H1 (cell line): Measurements from ENCODE around the gene STK33. TPM values are rescaled to one million over a fixed set of nuclear protein-coding genes. Genes with fewer than 3 reads are reported as not detected.

Experiments
- CTCF ChIA-PET: fragments of 300-600 bp; sonication (Branson Sonifier 250); formaldehyde crosslinking; loops from one replicate; lab custom pipeline; 2021; ENCODE audit not compliant: partially characterized antibody; lab: Charles Lee
- POLR2A ChIA-PET: fragments of 300-600 bp; sonication (Branson Sonifier 250); formaldehyde crosslinking; loops from one replicate; lab custom pipeline; 2021; ENCODE audit warnings: inconsistent platforms; ENCODE audit not compliant: partially characterized antibody; lab: Charles Lee
- DNase-seq, 2 experiments: peaks; one replicate each; pipeline versions ENCODE4 v3.0.0 to v3.0.0-alpha.2; 2010 to 2022; ENCODE audit warnings: low spot score in 2 of 2, low read depth in 1 of 2, mixed read lengths in 1 of 2
- FAIRE-seq: peaks from 2 replicates; lab custom pipeline; 2011; peaks lifted over from hg19 to GRCh38; lab: Jason Lieb, UNC
- H2AFZ ChIP-seq: 2 replicates; pipeline ENCODE4 v1.8.1; 2012; ENCODE audit warnings: low read length, inconsistent platforms
- H2AK5ac ChIP-seq: 2 replicates; pipeline ENCODE4 v1.6.1; 2013; ENCODE audit warnings: low read depth, low read length
- H2BK120ac ChIP-seq: replicated peaks from 2 replicates; pipeline ENCODE3; 2013; ENCODE audit warnings: low read depth, low read length, inconsistent platforms
- H2BK12ac ChIP-seq: 2 replicates; pipeline ENCODE4 v1.6.1; 2013; ENCODE audit warnings: low read depth, low read length
- H2BK15ac ChIP-seq: 2 replicates; pipeline ENCODE4 v1.6.1; 2013; ENCODE audit warnings: low read length
- H2BK20ac ChIP-seq: 2 replicates; pipeline ENCODE4 v1.6.1; 2013; ENCODE audit warnings: low read length
- H2BK5ac ChIP-seq: 2 replicates; pipeline ENCODE4 v1.6.1; 2013; ENCODE audit warnings: low read depth, low read length
- H3K14ac ChIP-seq: 2 replicates; pipeline ENCODE4 v1.6.1; 2013; ENCODE audit warnings: inconsistent platforms; ENCODE audit not compliant: insufficient read length
- H3K18ac ChIP-seq: 2 replicates; pipeline ENCODE4 v1.6.1; 2013; ENCODE audit warnings: low read length; ENCODE audit errors: extremely low read depth
- H3K23ac ChIP-seq: 2 replicates; pipeline ENCODE4 v1.6.1; 2013; ENCODE audit warnings: inconsistent platforms; ENCODE audit not compliant: insufficient read length
- H3K23me2 ChIP-seq: 2 replicates; pipeline ENCODE4 v1.6.1; 2013; ENCODE audit warnings: low read depth, low read length
- H3K27ac ChIP-seq: 2 replicates; pipeline ENCODE4 v1.6.1; 2011; ENCODE audit warnings: low read depth, low read length, inconsistent platforms
- H3K27me3 ChIP-seq, 4 experiments: replicated peaks in 1 of 4; 1 replicate in 1 of 4; 2 replicates in 3 of 4; pipeline versions ENCODE4 v1.6.1 to v1.8.1; 2011 to 2013; ENCODE audit warnings: low read length in 3 of 4, mild to moderate bottlenecking in 3 of 4, inconsistent platforms in 2 of 4, mixed read lengths in 2 of 4, moderate library complexity in 1 of 4; ENCODE audit not compliant: control insufficient read depth in 3 of 4, insufficient read depth in 3 of 4; ENCODE audit errors: extremely low read depth in 1 of 4
- H3K36me3 ChIP-seq, 4 experiments: 2 replicates each; pipeline versions ENCODE4 v1.6.1 to v1.8.1; 2011 to 2013; ENCODE audit warnings: mild to moderate bottlenecking in 4 of 4, low read length in 3 of 4, moderate library complexity in 2 of 4, control low read depth in 1 of 4, inconsistent platforms in 1 of 4; ENCODE audit not compliant: insufficient read depth in 4 of 4, control insufficient read depth in 2 of 4
- H3K4ac ChIP-seq: replicated peaks from 2 replicates; pipeline ENCODE3; 2013; ENCODE audit warnings: low read length, low read depth, mixed read lengths, inconsistent platforms; ENCODE audit not compliant: insufficient read length
- H3K4me1 ChIP-seq, 4 experiments: replicated peaks in 1 of 4; 1 replicate in 1 of 4; 2 replicates in 3 of 4; pipeline versions ENCODE4 v1.6.1 to v1.8.1; 2011 to 2013; ENCODE audit warnings: low read length in 3 of 4, inconsistent platforms in 2 of 4, mixed read lengths in 1 of 4; ENCODE audit not compliant: insufficient read depth in 4 of 4, control insufficient read depth in 3 of 4
- H3K4me2 ChIP-seq, 2 experiments: 2 replicates each; pipeline versions ENCODE4 v1.6.1 to v1.8.1; 2011 to 2013; ENCODE audit warnings: low read depth in 2 of 2, low read length in 2 of 2, control low read depth in 1 of 2, inconsistent platforms in 1 of 2, mild to moderate bottlenecking in 1 of 2; ENCODE audit not compliant: insufficient read depth in 1 of 2
- H3K4me3 ChIP-seq, 4 experiments: fragments of 200-600, 300-600 bp in 1 of 4; sonication (generic), shearing (Covaris generic), sonication (Bioruptor Twin) in 1 of 4; 2 replicates each; pipeline versions ENCODE4 v1.5.1 to v1.8.1; 2011 to 2016; ENCODE audit warnings: low read length in 4 of 4, low read depth in 3 of 4, control low read depth in 2 of 4, inconsistent platforms in 2 of 4, mild to moderate bottlenecking in 2 of 4, mixed read lengths in 1 of 4, moderate library complexity in 1 of 4; ENCODE audit not compliant: insufficient read depth in 2 of 4; ENCODE audit errors: extremely low read depth in 1 of 4
- H3K56ac ChIP-seq: replicated peaks from 2 replicates; pipeline ENCODE3; 2013; ENCODE audit warnings: low read depth, mild to moderate bottlenecking, mixed read lengths, low read length, inconsistent platforms; ENCODE audit not compliant: insufficient read length
- H3K79me1 ChIP-seq: 2 replicates; pipeline ENCODE4 v1.6.1; 2013; ENCODE audit warnings: low read depth, low read length, control low read depth
- H3K79me2 ChIP-seq, 2 experiments: 2 replicates each; pipeline versions ENCODE4 v1.6.1 to v1.8.1; 2012 to 2013; ENCODE audit warnings: low read length in 2 of 2, mild to moderate bottlenecking in 2 of 2, inconsistent platforms in 1 of 2; ENCODE audit not compliant: insufficient read depth in 2 of 2, control insufficient read depth in 1 of 2
- H3K9ac ChIP-seq, 4 experiments: replicated peaks in 1 of 4; 1 replicate in 1 of 4; 2 replicates in 3 of 4; pipeline versions ENCODE4 v1.6.1 to v1.8.1; 2011 to 2013; ENCODE audit warnings: low read depth in 3 of 4, low read length in 3 of 4, control low read depth in 2 of 4, mild to moderate bottlenecking in 2 of 4, moderate library complexity in 2 of 4, inconsistent platforms in 1 of 4; ENCODE audit errors: extremely low read depth in 1 of 4
- H3K9me3 ChIP-seq, 2 experiments: 2 replicates each; pipeline versions ENCODE4 v1.6.1 to v1.8.1; 2012 to 2013; ENCODE audit warnings: mild to moderate bottlenecking in 2 of 2, moderate library complexity in 2 of 2, control low read depth in 1 of 2, inconsistent platforms in 1 of 2, low read depth in 1 of 2, low read length in 1 of 2, mixed read lengths in 1 of 2; ENCODE audit not compliant: insufficient read depth in 2 of 2
- H4K20me1 ChIP-seq, 2 experiments: replicated peaks in 1 of 2; 2 replicates each; pipeline versions ENCODE3 to v1.8.1; 2011 to 2013; ENCODE audit warnings: inconsistent platforms in 2 of 2, low read length in 2 of 2, mild to moderate bottlenecking in 1 of 2; ENCODE audit not compliant: insufficient read depth in 2 of 2, control insufficient read depth in 1 of 2
- H4K5ac ChIP-seq: 2 replicates; pipeline ENCODE4 v1.6.1; 2013; ENCODE audit warnings: low read length, low read depth, mixed read lengths, inconsistent platforms; ENCODE audit not compliant: insufficient read length
- H4K8ac ChIP-seq: 2 replicates; pipeline ENCODE4 v1.8.0; 2013; ENCODE audit warnings: mild to moderate bottlenecking, moderate library complexity, low read length, inconsistent platforms; ENCODE audit not compliant: insufficient read depth; ENCODE audit errors: extremely low read depth
- H4K91ac ChIP-seq: replicated peaks from 2 replicates; pipeline ENCODE3; 2013; ENCODE audit warnings: low read length, mixed read lengths, inconsistent platforms; ENCODE audit not compliant: insufficient read length
- BCL11A ChIP-seq, 2 experiments: IDR thresholded peaks; one replicate each; pipeline ENCODE4 v1.6.1; 2011; ENCODE audit warnings: low read depth in 2 of 2, low read length in 2 of 2, mild to moderate bottlenecking in 2 of 2
- CTBP2 ChIP-seq: IDR thresholded peaks from 2 replicates; pipeline ENCODE4 v1.7.0; 2011; ENCODE audit warnings: borderline replicate concordance, mild to moderate bottlenecking, moderate library complexity, mixed read lengths, low read length; ENCODE audit not compliant: insufficient read depth, insufficient read length
- GABPA ChIP-seq: IDR thresholded peaks from 2 replicates; pipeline ENCODE4 v1.6.1; 2011; ENCODE audit warnings: mild to moderate bottlenecking, low read length, moderate library complexity, borderline replicate concordance; ENCODE audit not compliant: insufficient read depth
- GTF2F1 ChIP-seq: IDR thresholded peaks from 2 replicates; pipeline ENCODE4 v1.6.1; 2012; ENCODE audit warnings: low read depth, low read length, improper control_type of control experiment, borderline replicate concordance
- HDAC2 ChIP-seq, 2 experiments: fragments of 300-600 bp in 1 of 2; sonication (generic) in 1 of 2; IDR thresholded peaks; 2 replicates each; pipeline ENCODE4 v1.6.1; 2011 to 2012; ENCODE audit warnings: low read depth in 2 of 2, low read length in 2 of 2, mild to moderate bottlenecking in 2 of 2, moderate library complexity in 2 of 2, borderline replicate concordance in 1 of 2, inconsistent platforms in 1 of 2
- JUN ChIP-seq: IDR thresholded peaks from 2 replicates; pipeline ENCODE4 v1.6.1; 2011; ENCODE audit warnings: low read depth, mild to moderate bottlenecking, improper control_type of control experiment, low read length
- POLR2AphosphoS5 ChIP-seq: IDR thresholded peaks from 2 replicates; pipeline ENCODE4 v1.6.1; 2011; ENCODE audit warnings: low read depth, low read length
- SP1 ChIP-seq: IDR thresholded peaks from 2 replicates; pipeline ENCODE4 v1.6.1; 2011; ENCODE audit warnings: low read depth, low read length
- TAF7 ChIP-seq: optimal IDR thresholded peaks from 2 replicates; pipeline ENCODE3; 2011; ENCODE audit warnings: low read depth, mild to moderate bottlenecking, inconsistent platforms, low read length, moderate library complexity, borderline replicate concordance
- TEAD4 ChIP-seq: IDR thresholded peaks from 2 replicates; pipeline ENCODE4 v1.6.1; 2012; ENCODE audit warnings: low read depth, low read length, inconsistent platforms, mixed read lengths
- WGBS, 2 experiments: shearing (Covaris generic) in 1 of 2; methylation state at CpG; one replicate each; pipeline versions ENCODE4 v1.1.6 to v1.1.7; 2013 to 2015; ENCODE audit warnings: low lambda C conversion rate in 2 of 2, mixed read lengths in 2 of 2, inconsistent platforms in 1 of 2, low coverage in 1 of 2, missing lambda C conversion rate in 1 of 2; ENCODE audit not compliant: insufficient replicate concordance in 2 of 2, insufficient coverage in 1 of 2, insufficient read length in 1 of 2; ENCODE audit errors: extremely low coverage in 1 of 2, missing lambda C conversion rate in 1 of 2; 5-methylcytosine and 5-hydroxymethylcytosine counted together
- polyA plus RNA-seq, 7 experiments: library from polyadenylated mRNA; depleted of rRNA in 3 of 7; stranded (reverse) in 5 of 7; unstranded in 2 of 7; fragments of >200 nt in 5 of 7; fragments of 200-250 nt in 2 of 7; gene quantifications; 1 replicate in 5 of 7; 2 replicates in 1 of 7; 4 replicates in 1 of 7; pipeline versions ENCODE4 v1.2.1 to v1.2.3, GENCODE V29; 2011 to 2013; ENCODE audit warnings: missing spikeins in 2 of 7, mixed read lengths in 2 of 7
- total RNA-seq: library from RNA; stranded (reverse); fragmentation: NEBNext Ultra II Directional; extraction: Animal tissue kit (Norgen Biotek cat#: 25700); gene quantifications from 2 replicates; pipeline ENCODE4 v1.2.1, GENCODE V29; 2021

STK33 gene
- total and polyA plus RNA-seq, 2 of the 8 experiments (the other 6 are each of a cell fraction or from before 2014, with no cell fraction given), result 8.8 to 25.1 TPM

- POLR2A ChIA-PET, result interaction anchor here (1.2 kb wide), 1 partner anchor 62 kb away, joined by 3 read pairs; the partner anchor contains the start of genes RPL27A and TRIM66
Observed at GRCh38 chr11:8621147-8621546, 27.1 kb upstream of the STK33 start.

More at GRCh38 chr11:8621147-8621546, 27.1 kb upstream of the STK33 start:
- Histone ChIP-seq H2BK15ac (no peak overlapping the region), H3K14ac (no peak overlapping the region), H3K9ac (no peak overlapping the region), H4K5ac (no peak overlapping the region), H3K4me3 (no peak overlapping the region), H3K23me2 (no peaks in the 10 kb centered on the region), H3K23ac (no peak overlapping the region), H2AFZ (no peak overlapping the region), H3K27ac (no peak overlapping the region), H2AK5ac (no peak overlapping the region), H3K18ac (no peak overlapping the region), H3K27me3 (no peaks in the 10 kb centered on the region; a peak in 1 of 7 replicates), H3K79me1 (no peaks in the 10 kb centered on the region), H3K79me2 (no peaks in the 10 kb centered on the region), H3K36me3 (peaks cover 0 to 5% (median 0%) of the 10 kb centered on the region in 4 experiments; a peak in 1 of 8 replicates), H3K9me3 (no peaks in the 10 kb centered on the region), H4K8ac (no peak overlapping the region), H2BK12ac (no peak overlapping the region), H3K4ac (no peak overlapping the region), H3K4me2 (no peak overlapping the region), H3K4me1 (no peaks in the 10 kb centered on the region), H2BK5ac (no peak overlapping the region), H2BK120ac (no peak overlapping the region), H3K56ac (no peak overlapping the region), H2BK20ac (no peak overlapping the region), H4K91ac (no peak overlapping the region), H4K20me1 (peaks cover 0 to 1% of the 10 kb centered on the region in 2 experiments)
- CTCF ChIA-PET, result no interaction called here
- DNase-seq (no peak), FAIRE-seq (no peak)
- WGBS, 2 experiments, result 82% methylated on average over 3 of the region's 4 CpGs; no CpG with 5 or more reads in 1 of the 2 experiments
- no peak for TF ChIP-seq TEAD4
- TF ChIP-seq POLR2AphosphoS5, result no peak
- no peak for TF ChIP-seq SP1
- TF ChIP-seq TAF7, result no peak
- no peak for TF ChIP-seq JUN
- no peak for TF ChIP-seq HDAC2 (IDR thresholded peaks at IDR 0.05; ENCODE audit: borderline replicate concordance in 1 of 2, low read depth in 2 of 2, low read length in 2 of 2)
- TF ChIP-seq GTF2F1, result no peak
- TF ChIP-seq GABPA, result no peak
- no peak for TF ChIP-seq CTBP2
- no peak for TF ChIP-seq BCL11A (IDR thresholded peaks at IDR 0.05; ENCODE audit: low read depth in 2 of 2, low read length in 2 of 2)
